Measurements from ENCODE around the gene DPP10.
"Not testable (repeated sequence)": the region's sequence is repeated elsewhere in the genome, so short reads cannot be mapped to it uniquely, and the experiment has no call there.

Gene DPP10

DNA sequence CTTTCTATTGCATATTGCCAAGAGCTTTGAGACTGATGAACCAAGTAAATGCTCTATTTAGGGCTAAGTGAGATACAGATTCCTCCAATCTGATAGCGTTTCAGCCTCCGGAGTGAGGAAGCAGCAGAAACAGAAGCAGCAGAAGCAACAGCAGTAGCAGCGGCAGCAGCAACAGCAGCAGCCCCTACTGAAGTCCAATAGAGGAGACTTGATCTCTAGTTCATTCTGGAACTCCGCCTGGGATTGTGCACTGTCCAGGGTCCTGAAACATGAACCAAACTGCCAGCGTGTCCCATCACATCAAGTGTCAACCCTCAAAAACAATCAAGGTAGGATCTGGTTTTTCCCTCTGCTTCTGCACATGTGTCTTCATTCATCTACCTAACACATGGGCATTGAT lies at the start of gene DPP10:
TSS of gene DPP10 (plus strand) at position 132 of the 400 bp plus-strand sequence.
- DNase-seq (ENCODE audit: low read depth in 3 of 3, low spot score in 1 of 3), result no peak

DNA sequence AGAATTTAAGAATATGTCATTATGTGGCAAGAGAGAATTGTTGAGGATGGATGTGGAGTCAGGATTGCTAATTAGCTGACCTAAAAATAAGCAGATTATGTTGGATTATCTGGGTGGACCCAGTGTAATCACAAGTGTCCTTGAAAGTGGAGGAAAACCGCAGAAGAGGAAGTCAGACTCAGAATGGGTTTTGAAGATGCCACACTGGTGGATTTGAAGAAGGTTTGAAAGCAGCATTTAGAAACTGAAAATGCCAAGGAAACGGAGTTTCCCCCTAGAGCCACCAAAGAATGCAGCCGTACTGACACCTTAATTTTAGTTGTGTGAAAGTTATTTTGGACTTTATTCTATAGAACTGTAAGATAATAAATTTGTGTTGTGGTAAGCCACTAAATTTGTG lies 41.6 kb upstream of the DPP10 start:
- no peak for DNase-seq (ENCODE audit: low read depth in 3 of 3, low spot score in 1 of 3)

- DNase-seq (ENCODE audit: low read depth in 3 of 3, low spot score in 1 of 3), result no peak
Measured at GRCh38 chr2:114405247-114406116, 37.0 kb upstream of the DPP10 start.

DNA sequence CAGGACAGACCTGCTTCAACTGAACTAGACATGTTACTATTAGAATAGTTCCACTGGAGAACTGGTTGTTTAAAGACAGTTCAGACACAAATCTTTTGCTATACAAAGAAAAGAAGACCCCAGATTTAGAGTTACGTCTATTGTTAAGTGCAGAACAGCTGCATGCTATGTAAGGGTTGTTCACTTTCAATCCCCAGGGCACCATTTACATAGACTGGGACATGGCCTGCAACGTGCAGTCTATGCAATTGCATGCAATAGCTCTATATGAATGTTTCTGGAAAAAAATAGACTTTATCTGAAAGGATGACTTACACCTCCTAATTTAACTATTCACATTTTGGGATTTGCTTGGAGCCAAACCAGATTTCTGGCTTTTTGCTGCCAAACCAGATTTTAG lies 36.1 kb upstream of the DPP10 start:
- DNase-seq (ENCODE audit: low read depth in 3 of 3, low spot score in 1 of 3), result no peak

- DNase-seq (ENCODE audit: low read depth in 3 of 3, low spot score in 1 of 3), result not testable (repeated sequence)
Measured at GRCh38 chr2:114407353-114407752, 35.1 kb upstream of the DPP10 start.

- no peak for DNase-seq (ENCODE audit: low read depth in 3 of 3, low spot score in 1 of 3)
Measured at GRCh38 chr2:114421781-114422180, 20.7 kb upstream of the DPP10 start.

DNA sequence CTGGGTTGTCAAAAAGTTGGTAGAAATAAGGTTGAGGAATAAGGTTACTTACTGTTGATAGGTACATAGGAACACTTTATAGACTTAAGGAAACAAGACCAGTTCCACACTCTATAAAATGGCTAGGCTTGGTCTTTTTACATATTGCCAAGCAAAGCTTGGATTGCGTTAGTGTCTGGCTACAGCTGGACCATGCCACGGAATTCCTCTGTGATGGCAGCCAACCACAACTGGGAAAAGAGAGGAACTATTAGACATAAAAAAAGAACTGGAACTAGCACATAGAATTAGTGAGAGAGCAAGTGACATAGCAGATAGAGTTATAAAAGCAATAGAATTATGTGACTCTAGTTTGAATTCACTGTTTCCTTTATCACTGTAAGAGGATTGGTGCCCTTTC lies 17.7 kb upstream of the DPP10 start:
- DNase-seq (ENCODE audit: low read depth in 3 of 3, low spot score in 1 of 3), result no peak

- no peak for DNase-seq (ENCODE audit: low read depth in 3 of 3, low spot score in 1 of 3)
Measured at GRCh38 chr2:114426756-114427155, 15.7 kb upstream of the DPP10 start.

GRCh38 chr2:114436329-114436728 lies 6.1 kb upstream of the DPP10 start:
- DNase-seq (ENCODE audit: low read depth in 3 of 3, low spot score in 1 of 3), result no peak

- no peak for DNase-seq (ENCODE audit: low read depth in 3 of 3, low spot score in 1 of 3)
Measured at GRCh38 chr2:114446571-114446970, 4.1 kb downstream of the DPP10 start.

DNA sequence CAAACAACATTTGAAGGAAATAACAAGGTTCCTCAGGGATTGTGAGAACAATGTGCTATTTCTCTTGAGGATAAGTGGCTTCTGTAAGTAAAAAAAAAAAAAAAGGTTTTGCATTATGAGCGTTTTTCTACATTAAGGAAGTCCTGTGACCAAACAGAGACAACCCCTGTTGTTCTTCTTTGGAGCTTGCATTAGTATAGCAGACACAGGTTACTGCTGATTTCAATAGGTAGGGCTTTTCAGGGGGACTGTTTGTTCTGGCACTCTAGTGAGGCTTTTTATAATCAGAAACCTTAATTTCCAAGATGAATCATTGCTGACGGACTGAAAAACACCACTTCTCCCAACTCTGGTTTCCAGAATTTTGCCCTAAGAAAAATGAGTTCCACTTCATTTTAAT lies 8.2 kb downstream of the DPP10 start:
- no peak for DNase-seq (ENCODE audit: low read depth in 3 of 3, low spot score in 1 of 3)

DNA sequence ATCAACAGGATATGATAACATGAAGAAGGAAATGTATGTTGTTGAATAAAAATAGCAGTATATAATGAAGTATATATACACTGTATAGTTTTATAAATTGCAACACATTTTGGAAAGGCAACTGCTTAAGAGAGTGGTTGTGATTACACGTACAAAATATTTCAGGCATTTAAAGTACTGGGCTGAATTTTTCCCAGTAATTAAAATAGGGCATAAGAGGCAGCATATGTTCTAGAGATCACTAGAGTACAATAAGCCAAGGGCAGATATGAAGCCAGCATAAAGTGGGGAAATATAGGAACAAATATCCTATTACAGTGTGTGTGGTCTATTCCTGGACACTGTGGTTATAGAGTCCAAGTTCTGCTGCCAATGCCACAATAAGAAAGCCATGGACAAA lies 14.1 kb downstream of the DPP10 start:
- DNase-seq (ENCODE audit: low read depth in 3 of 3, low spot score in 1 of 3), result no peak

DNA sequence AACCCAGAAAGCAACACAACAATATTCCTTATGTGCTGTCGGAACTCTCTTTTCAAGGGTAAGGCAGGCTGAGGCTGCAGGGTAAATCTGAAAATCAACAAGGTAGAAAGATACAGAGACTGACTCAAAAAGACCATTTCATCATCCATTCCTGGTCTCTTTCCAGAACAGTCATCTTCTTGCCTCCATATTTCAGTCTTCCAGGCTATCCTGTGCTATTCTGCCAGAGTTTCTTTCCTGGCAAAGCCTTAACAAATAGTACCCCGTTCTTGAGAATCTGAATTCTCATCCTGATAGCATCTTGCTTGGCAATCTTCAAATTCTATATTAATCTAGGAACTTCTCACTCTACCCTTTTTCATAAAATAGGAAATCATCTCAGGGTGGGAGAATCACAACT lies 15.5 kb downstream of the DPP10 start:
- DNase-seq (ENCODE audit: low read depth in 3 of 3, low spot score in 1 of 3), result no peak

DNA sequence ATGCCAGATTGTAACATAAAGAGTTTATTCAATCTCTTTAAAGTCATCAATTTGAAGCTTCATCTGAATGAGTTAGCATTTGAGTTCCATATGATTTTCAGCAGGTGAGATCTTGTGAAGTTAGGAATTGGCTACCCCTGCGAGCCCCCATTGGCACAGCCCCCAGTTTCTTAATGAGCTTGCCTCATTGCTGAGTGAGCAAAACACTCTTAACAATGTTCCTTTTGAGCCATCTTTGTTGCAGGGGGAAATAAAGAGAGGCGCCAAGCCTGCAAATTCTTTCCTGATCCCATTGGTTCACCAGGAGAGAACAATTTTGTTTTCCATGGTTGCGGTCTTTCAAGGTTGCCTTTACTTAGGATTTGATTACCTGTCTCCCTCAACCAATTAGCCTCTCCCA lies 18.7 kb downstream of the DPP10 start:
- DNase-seq (ENCODE audit: low read depth in 3 of 3, low spot score in 1 of 3), result no peak

DNA sequence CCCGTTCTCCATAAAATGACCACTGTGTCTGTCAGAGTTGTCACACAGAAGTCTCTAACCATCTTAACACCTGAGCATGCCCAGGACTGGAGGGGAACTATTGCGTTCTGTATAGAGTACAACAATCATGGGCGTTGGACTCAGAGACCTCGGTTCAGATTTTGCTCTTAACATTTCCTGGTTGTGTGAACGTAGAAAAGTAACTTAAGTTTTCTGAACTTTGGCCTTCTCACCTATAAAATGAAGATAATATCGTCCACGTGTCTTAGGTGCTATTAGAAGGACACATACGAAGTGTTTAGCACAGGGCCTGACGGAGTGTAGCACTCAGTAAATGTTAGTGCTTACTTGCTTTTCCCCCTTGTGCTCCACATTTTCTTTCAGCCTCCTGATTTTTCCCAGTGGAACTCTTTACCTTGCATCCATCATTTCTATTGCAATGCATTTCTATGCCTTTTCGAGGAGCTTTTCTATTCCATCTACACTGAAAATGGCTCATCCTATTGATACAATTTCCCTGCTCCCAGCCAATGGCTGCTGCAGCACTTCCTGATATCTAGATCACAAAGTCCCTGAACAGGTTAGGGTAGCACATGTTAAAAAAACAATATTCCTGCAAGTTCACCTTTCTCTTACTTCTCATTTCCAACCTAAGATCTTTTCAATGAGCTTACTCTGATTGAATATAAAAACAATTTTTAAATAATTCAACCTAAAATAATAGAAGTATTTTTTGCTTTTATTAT lies 22.7 kb downstream of the DPP10 start:
- no peak for DNase-seq (ENCODE audit: low read depth in 3 of 3, low spot score in 1 of 3)

DNA sequence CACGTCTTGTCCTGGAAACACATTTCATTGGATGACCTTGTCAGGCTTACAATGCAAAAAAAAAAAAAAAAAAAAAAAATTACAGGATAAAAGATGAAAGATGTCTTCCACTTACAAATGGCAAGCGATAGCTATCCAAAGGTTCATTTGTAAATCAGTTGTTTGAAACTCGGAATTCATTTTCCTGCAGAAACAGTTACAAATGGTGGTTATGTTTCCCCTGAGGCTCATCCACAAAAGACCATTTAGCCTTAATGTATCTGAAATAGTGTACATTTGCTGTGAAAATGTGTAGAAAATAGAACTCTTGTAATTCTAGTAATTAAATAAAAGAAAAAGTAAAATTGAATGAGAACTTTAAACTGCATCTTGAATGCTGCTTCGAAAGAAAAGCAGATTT lies 25.9 kb downstream of the DPP10 start:
- no peak for DNase-seq (ENCODE audit: low read depth in 3 of 3, low spot score in 1 of 3)

DNA sequence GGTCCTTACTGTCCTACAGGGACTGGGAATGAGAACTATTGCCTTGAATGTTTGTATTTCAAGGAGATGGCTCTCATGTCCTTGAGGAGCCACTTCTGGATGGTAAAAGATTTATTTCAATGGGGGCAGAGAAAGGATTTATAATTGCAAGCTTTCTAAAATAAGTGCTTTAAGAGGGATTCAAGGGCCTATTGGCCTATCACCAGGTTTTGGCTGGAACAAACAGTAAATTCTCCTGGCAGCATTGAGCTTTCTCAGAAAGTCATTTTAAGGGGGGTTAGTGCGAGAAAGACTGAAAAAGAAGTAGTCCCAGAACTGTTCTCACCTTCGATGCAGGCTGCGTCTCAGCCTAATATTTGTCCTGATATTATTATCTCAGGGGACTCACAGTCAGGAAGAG lies 29.8 kb downstream of the DPP10 start:
- no peak for DNase-seq (ENCODE audit: low read depth in 3 of 3, low spot score in 1 of 3)

DNA sequence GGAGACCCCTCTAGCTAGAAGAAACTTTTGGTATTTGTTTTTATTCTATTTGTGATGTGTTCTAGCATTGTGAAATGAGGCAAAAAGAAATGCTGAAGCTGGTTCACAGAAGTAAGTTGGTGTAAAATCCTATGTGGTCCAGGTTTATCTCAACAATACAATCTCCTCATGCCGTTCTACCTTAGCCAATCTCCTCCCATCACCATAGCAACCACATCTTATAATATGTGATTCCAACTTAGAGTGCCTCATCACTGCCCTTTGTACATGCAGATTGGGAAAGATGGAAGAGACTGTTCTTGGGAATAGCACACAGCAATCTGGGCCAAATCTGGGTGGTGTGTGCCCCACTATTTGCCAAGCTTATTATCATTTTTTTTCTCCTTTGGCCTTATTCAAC lies 30.3 kb downstream of the DPP10 start:
- no peak for DNase-seq (ENCODE audit: low read depth in 3 of 3, low spot score in 1 of 3)

- DNase-seq (ENCODE audit: low read depth in 3 of 3, low spot score in 1 of 3), result no peak
Measured at GRCh38 chr2:114488841-114489530, 46.5 kb downstream of the DPP10 start.

- DNase-seq (ENCODE audit: low read depth in 3 of 3, low spot score in 1 of 3), result no peak
Measured at GRCh38 chr2:114495046-114495445, 52.6 kb downstream of the DPP10 start.

DNA sequence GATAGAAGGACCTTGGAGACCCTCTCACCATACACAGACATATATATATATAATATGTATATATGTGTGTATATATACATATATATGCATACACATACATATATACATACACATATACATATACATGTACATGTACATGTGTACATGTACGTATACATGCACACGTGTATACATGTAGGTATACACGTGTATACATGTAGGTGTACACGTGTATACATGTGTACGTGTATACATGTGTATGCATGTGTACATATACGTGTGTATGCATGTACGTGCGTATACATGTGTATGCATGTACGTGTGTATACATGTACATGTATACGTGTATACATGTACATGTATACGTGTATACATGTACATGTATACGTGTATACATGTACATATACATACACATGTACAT lies 54.5 kb downstream of the DPP10 start:
- DNase-seq (ENCODE audit: low read depth in 3 of 3, low spot score in 1 of 3), result no peak

- DNase-seq (ENCODE audit: low read depth in 3 of 3, low spot score in 1 of 3), result no peak
Measured at GRCh38 chr2:114499101-114499500, 56.7 kb downstream of the DPP10 start.

Data from stimulated activated CD4-positive, alpha-beta T cell treated with anti-CD3 and anti-CD28 coated beads, TNF-alpha, amount 100 ng/mL, for 1 hour (primary cell).